Superior temporal gyrus (tissue), 1 donor: Measurements from ENCODE around the gene RBL2.

Experiments
- DNase-seq: peaks from one replicate; pipeline ENCODE4 v3.0.0-alpha.2; 2016; ENCODE audit errors: extremely low spot score

Gene RBL2

DNA sequence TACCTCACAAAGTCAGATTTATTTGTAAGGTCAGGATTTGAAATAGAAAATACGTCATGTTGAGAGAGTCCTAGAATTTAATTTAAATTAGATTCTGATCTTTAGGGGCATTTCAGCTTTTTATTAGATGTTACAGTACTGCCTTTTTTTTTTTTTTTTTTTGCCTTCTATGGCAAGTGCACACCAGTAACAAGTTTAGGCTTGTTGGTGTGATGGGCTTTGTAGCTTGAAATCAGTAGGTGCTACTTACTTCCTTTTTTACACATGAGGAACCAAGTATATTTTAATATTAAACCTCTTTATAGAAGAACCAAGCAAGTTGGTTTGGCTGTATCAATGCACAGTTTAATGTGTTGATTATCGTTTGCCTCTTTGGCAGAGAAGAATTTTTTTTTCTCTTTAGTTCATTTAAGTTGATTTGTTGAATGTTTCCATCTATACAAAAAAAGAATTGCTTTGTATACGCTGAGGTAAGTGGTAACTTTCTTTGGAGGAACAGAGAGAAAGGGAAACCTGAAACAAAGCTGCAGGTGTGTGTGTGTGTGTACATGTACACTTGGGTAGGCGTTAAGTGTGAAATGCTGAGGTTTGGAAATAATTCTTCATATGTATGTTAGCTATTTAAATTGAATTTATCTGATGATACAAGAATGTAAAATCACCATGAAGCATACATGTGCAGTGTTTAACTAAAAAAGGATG is 15.7 kb downstream of the RBL2 start:
- DNase-seq = no peak

DNA sequence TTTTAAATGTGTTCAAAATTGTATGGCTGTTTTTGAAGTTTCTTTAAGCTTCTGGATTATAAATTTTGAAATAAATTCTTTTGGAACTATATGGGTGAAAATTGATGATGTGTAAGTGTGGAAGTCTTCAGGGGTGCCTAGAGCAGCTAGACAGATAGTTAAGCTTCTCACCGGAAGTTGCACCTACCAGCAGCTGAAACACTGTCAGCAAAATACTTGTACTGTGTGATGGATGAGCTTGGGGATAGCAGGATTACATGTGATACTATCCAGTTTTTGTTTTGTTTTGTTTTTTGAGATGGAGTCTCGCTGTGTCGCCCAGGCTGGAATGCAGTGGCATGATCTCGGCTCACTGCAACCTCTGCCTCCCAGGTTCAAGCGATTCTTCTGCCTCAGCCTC is 19.7 kb downstream of the RBL2 start:
- no peak for DNase-seq

DNA sequence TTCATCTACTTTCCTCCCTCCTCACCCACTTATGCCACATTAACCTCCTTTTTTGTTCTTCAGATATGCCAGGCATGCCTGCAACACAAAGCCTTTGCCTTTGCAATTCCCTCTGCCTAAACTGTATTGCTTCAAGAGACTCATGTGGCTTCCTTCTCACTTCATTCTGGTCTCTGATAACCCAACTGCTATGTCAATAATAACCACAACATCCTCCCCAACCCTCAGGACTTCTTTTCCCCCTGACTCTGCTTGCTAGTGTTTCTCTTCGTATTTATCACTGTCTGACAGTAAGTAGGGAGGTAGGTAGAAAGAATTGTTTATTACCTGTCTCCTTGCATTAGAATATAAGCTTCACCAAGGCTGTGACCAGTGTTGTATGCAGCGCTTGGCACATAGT is 22.4 kb downstream of the RBL2 start:
- DNase-seq = no peak

DNA sequence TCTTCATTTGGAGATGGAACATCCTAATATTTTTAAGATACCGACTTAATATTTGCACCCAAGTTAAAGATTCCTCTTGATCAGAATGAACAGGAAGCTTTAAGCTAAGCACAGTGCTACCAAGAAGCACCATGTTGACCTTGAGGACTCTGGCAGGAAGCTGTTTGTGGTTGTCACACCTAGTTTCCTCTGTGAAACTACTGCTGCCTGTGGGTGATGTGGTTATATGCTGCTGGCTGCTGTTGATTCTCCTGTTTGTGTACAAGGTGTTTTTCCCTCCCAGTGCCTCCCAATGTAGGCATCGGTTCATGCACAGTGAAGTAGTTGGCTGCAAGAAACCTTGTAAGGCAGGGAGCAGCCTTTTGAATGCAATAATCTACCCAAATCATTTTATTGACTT is 23.4 kb downstream of the RBL2 start:
- no peak for DNase-seq

DNA sequence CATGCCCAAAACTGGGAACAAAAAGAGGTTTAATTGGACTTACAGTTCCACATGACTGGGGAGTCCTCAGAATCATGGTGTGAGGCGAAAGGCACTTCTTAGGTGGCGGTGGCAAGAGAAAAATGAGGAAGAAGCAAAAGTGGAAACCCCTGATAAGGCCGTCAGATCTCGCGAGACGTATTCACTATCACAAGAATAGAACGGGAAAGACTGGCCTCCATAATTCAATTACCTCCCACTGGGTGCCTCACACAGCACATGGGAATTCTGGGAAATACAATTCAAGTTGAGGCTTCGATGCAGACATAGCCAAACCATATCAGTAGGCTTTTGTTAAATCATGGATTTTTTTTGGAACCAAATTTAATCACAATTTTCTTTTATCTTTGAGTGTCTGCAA is 24.4 kb downstream of the RBL2 start:
- DNase-seq = no peak

DNA sequence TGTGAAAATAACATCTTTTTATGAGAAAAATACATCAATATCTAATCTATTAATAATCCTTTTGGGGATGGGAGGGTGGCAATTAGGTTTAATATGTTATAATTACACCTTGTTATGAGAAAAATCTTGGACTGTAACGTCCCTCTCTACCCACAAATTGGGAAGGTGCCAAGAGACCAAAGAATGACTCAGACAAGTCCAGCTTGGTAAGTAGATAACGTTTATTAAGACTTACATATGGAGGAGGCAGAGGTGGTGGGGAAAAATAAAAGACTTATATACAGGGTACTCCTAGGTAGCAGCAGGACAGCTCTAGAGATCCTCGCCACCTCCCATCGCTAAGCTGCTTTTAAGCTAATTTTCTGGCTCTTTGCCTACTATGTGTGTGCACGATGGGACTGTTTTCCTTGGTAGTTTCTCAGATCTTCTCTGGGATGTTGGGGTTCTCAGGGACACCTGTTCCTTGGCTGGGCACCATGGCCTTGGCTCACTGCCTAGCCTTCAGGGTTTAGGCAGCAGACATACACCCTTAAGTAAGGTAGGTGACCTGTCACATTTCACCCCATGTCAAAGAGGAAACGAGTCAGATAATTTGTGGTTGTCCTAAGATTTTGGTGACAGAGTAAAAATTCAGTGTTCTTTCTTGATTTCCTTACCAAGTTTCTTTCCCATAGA is 31.5 kb downstream of the RBL2 start:
- DNase-seq = no peak

DNA sequence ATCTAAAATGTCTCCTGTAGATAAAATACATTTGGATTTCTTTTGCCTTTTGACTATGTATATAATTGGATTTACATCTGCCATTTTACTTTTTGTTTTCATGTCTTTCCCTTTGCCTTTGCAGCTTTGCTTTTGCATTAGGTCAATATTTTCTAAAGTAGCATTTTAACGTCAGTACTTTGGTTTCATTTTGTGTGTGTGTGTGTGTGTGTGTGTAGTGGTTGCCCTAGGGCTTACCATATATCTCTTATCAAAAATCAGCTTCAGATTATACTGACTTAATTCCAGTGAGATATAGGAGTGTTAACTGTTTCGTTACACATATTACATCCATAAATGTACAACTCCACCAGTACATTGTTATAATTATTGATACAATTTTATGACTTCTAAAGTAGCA is 42.6 kb downstream of the RBL2 start:
- DNase-seq = no peak

DNA sequence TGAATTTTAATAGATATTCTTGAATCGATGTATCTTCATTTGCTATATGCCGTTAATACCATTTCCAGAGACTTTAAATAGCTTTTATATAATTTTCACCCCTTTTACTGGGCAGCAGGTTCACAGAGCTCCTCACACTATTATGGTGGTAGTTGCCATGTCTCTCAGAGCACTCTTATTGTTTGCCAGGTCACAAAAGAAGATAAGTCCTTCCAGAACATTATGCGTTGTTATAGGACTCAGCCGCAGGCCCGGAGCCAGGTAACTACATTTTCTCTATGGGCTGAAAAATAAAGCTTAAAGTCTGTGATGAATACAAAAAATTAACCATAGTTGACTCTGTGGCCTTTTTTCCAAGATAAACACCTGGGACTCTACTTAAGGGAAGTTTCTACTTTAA is 44.7 kb downstream of the RBL2 start:
- DNase-seq = no peak

DNA sequence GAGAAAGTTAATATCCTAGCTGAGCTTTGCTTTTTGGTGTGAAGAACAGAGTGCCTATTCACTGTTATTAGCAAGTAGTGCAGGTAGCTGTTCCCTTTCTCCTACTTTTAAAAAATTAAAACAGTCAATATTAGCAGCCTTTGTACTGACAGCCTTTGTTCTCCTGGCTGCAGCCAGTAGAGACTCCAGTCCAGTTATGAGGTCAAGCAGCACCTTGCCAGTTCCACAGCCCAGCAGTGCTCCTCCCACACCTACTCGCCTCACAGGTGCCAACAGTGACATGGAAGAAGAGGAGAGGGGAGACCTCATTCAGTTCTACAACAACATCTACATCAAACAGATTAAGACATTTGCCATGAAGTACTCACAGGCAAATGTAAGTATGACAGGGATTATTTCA is 46.1 kb downstream of the RBL2 start:
- no peak for DNase-seq

DNA sequence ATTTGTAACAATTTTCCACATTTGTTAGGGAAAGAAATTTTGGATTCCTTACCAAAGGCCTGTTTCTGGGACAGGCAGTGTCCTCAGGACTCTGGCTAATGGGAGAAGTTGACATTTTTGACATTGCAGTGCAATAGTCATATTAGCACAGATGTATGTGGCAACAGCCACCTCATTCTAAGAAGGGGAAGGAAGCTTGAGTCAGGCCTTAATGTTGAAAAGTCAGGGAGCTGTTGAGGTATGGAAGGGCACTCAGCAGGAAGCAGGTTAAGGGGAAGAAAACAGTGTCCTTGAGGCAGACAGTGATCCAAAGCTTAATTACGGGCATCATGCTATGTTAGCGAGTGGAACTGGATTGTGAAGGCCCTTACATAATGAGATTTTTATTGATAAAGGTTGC is 47.9 kb downstream of the RBL2 start:
- no peak for DNase-seq

DNA sequence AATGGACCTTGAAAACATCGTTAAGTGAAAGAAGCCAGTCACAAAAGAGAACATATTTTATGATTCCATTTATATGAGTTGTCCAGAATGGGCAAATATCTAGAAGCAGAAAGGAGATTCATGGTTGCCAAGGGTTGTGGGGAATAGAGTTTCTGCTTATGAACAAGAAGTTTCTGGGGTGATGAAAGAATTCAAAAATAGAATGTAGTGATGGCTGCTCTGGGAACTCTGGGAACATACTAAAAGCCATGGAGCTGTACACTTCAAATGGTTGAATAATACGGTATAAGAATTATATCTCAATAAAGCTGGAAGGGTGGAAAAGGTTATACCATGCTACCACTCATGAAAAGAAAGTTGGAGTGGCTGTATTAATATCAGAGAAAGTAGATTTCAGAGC is 50.3 kb downstream of the RBL2 start:
- DNase-seq = no peak

DNA sequence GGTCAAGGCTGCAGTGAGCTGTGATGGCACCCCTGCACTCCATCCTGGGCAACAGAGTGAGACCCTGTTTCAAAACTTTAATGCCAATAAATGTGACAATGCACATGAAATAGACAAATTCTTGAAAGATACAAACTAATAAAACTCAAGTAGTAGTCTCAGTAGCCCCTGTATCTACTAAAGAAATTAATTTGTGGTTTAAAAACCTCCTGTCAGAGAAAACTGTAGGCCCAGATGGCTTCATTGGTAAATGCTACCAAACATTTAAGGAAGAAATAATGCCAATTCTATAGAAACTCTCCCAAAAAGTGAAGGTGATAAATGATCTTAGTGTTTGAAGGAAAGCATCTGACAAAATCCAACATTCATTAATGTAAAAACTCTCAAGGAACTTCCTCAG is 52.0 kb downstream of the RBL2 start:
- no peak for DNase-seq

DNA sequence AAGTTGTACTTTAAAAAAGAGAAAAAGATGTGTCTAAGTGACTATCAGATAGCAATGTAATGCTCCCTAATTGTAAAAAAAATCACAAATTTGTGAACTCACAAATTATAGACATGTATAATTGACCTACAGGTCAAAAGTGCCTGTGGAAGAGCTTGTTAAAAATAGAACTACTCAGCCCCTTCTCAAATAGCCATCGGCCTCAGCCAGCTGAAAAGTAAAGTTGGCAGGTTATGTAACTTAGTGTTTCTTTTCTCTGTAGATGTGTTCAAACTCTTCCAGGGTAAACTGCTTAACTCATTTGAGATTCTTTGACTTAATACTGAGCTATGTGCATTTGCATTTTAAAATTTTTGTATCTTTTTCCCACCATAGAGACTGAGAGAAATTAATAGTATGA is 55.5 kb downstream of the RBL2 start:
- no peak for DNase-seq

DNA sequence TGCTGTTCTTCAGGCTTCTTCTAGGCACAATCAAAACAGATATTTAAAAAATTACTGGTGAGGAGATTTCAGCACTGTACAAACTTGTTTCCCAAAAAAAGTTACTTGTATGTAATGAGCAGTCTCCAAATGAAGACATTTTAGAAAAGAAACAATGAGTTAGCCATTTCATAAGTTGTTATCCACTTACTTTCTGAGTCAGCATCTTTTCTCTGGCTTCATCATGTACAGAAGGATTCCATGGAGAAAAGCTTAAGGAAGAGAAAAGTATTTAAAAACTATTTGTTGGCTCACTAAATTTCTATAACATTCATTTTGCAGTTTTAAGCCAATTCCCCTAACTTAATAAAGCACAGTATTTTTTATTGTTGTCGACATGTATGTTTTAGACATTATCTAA is 58.2 kb downstream of the RBL2 start:
- no peak for DNase-seq

DNA sequence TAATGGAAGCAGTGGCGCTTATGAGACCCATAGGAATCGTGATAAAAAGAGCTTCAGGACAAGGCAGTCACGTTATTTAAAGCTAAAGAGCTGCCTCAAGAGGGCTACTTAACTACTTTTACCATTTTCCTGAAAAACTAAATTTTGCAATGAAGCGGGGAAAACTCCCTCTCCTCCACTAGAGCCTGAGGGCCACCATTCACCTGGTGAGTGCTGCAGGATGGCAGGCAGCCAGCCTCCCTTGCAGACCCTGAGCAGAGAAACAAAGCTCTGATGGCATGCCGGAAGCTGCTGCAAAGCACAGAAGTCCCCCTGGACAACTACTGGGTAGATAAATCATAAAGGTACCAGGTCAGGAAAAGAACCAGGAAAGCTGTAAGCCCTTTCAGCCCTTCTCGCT is 60.4 kb downstream of the RBL2 start:
- DNase-seq = no peak

DNA sequence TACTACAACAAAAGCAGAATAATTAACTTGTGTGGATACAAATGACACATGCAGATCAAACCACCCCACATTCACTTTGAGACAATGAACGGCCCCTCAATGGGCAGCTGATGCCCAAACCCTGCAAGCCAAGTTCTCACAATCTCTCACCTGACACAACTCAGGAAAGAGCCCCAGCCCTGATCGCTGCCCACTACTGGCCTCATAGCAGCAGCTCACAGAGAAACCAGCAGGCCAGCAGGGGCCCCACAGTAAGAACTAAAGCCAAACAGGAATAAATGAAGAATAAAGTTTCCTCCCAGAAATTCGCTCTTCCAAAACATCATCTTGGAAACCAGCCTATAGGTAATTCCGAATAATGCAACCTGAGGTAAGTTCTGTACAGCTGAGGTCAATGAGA is 61.1 kb downstream of the RBL2 start:
- DNase-seq = no peak

DNA sequence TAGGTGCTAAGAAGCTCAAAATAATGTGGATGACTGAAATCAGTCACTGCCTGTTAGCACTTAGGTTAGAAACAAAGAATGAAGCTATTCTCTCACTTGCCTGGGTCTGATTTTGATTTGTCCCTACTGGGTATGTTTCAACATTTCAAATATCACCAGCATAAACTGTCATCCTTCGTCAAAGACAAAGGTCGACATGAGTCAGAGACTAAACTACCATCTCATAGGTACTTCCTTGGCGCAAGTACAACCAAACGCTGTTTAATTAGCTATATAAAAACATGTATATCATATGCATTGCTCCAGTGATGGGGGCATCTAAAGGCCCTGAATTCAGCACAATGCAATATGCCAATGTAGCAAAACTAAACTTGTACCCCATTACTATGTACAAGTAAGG is 64.7 kb downstream of the RBL2 start:
- DNase-seq = no peak

DNA sequence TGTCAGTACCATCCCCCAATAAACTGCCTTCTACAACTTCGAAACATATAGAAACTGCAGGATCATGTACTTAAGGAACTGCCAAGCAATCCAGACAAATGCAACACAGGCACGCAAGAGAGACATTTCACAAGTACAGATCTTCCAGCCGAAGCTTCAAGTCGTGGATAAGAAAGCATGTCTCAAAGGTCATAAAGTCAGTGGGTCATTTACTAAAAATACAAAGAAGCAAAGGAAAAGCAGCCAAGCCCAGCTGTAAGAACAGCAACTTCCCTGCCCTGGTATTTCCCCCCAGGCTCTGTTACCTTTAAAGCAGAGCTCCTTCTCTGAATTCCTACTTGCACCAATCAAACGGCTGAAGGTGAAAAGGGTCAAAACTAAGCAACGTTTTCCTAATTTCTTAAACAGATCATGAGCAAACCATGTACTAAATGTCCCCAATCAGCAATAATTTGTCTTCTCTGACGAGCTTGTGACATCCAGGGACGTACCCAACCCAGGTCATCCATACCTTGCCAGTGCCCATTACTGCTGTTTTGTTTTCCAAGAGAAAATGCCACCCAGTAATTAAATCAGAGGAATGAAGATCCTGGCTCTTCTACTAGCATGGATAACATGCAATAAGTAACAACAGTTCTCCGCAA is 67.1 kb downstream of the RBL2 start:
- DNase-seq = no peak

DNA sequence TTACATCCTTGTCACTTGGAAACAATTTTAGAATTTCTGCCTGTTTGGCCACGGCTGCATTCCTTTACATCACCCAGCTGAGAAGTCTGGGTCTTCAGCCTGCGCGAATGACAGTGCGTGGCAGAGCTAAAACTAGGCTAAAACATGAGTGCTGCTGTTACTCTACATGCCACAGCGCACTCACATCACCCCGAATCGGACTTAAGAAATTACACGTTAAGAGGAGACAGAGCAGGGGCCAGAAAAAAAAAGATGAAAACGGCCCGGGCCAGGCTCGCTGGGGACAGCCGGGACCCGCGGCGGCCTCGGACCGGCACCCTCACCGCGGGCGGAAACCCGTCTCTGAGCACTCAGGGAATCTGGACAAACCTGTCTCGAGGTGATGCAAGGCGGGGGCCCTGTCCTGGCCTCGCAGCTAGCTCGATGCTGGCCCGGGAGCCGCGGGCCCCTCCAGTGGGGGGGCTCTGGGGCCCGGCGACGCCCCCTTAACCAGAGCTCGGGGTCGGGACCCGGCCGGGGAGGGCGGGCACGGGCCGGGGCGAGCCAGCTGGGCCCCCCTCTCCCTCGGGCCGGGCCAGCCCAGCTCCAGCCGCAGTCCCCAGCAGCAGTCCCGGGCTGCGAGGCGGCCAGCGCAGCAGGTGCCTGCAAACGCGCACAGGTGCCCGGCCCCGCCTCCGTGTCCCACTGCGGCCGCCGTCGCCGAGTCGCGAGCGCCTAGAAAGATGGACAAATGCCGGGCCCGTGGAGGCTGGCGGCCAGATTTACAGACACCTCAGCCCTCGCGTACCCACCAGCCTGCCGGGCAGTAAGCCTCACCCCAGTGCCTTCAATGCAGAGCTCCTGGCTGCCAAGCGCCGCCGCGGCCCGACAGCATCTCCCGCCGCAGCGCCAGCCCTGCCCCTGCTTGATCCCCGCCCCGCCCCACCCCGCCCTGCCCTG is 68.3 kb downstream of the RBL2 start, which contains the start of gene AKTIP:
TSS of gene AKTIP (minus strand) at position 879 of the 939 bp plus-strand sequence. CDS start 2,950 bp downstream, outside the sequence.
- DNase-seq = peak; percentile 38

DNA sequence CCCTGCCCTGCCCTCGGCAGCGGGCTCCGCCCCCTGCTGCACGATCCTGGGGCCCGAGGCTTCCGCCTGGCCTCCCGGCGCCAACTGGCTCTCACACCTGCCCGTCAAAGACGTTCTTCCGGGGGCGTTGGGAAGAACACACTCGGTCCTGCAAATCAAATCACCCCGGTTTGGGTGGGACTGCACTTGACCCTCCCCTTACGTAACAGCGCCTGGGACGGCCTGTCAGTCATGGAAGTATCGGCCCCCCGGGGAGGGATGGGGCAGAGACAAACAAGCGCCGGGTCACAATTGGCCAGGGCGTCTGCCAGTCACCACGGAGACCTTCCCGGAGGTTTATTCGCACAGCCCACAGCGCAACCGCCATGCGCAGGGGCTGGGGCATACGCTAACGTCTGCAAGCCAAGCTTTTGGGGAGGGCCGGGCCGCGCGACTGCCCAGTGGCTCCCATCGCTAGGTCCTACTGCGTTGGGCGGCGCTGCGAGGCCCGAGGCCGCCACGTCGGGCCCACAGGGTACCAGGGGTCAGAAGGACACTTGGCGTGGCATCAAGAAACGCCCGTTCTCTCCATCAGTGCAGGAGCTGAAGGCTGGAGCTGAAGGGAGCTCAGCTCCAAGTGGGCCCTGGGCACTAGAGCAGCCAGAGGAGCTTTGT is 69.1 kb downstream of the RBL2 start:
- peak; percentile 100 for DNase-seq

DNA sequence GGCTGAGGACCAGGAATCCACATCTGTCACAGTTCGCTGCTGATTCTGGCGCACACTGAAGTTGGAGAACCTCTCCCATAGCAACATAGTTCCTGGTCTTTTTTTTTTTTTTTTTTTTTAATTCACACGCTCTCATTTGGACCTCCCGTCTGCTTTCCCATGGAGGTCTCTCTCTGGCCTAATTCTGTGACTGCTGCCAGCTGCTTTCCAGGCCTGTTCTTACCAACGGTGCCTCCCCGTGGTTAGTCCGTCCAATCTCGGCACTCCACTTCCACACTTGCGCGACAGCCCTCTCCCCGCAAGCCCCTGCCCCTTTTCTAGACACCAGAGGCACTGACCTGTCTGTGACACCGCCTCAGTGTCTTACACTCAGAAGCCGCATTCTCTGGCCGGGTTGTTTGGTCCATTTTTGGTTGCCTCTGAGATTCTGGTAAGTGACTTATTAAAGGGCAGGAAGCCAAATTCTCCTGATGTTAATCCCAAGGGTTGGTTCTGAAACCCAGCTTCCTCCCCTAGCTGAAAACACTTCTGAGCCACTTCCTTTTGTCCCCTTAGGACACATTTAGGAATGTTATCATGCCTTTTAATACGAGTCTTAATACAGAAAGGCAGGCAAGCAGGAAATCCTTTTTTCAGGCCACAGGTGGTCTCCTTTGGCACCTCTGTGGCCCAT is 69.9 kb downstream of the RBL2 start:
- DNase-seq = peak; percentile 49
